ENCODE results near the gene ACSL6. TPM values are rescaled to one million over a fixed set of nuclear protein-coding genes. Genes with fewer than 3 reads are reported as not detected.

The ACSL6 gene
- total RNA-seq, 1 experiment from 2014 or later: 4.8 TPM

- TF ChIP-seq ZNF232 (CRISPR knock-in tag; IDR thresholded peaks at IDR 0.05) (no peak), ZNF425 (CRISPR knock-in tag; conservative IDR thresholded peaks at IDR 0.05) (no peak)
These were observed 11.3 kb downstream of the ACSL6 start (continued) for GRCh38 chr5:132000241-132000490.

DNA sequence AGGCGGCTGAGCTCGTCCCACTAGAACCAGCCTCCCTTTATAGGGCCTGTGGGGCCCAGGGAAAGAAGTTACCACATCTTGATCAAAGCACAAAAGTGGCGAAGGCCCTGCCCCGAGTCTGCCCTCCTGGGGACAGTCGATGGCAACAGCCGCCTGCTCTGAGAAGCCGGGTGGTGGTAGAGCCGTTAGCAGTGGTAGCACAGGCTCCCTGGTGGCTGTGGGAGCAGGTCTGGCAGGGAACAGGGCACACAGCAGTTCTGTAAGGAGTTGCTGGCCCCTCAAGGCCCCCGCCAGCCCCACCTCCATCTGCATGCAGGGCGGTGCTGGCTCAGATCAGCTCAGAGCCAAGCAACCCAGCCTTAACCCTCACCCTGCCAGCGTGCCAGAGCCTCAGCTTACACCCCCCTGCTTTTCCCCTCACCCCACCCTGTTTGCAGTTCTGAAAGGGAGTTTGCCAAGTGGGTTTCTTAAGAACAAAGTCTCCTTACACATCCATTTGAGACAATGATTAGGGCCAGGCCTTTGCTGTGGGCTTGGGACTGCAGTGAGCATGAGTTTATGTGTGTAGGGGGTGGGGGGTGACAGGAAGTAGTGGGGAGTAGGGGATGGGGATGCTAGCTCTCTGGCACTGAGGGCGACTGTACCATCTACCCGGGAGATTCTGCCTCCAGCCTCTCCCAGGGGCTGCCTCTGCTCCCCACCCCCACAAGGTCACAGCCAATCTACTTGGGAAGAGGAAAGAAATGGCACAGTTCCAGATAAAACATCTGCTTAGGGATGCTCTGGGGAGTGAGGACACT is 11.8 kb downstream of the ACSL6 start:
- DNase-seq (ENCODE audit: low spot score) (no peak), ATAC-seq (no peak)
- TF ChIP-seq ZNF425 (CRISPR knock-in tag; conservative IDR thresholded peaks at IDR 0.05) (no peak), ZNF317 (CRISPR knock-in tag; IDR thresholded peaks at IDR 0.05; ENCODE audit: borderline replicate concordance, low read depth) (no peak), MYBL2 (CRISPR knock-in tag; IDR thresholded peaks at IDR 0.05) (no peak), USF1 (CRISPR knock-in tag; IDR thresholded peaks at IDR 0.05) (no peak), HMGA2 (CRISPR knock-in tag; IDR thresholded peaks at IDR 0.05) (no peak), SMAD3 (CRISPR knock-in tag; IDR thresholded peaks at IDR 0.05; ENCODE audit: borderline replicate concordance) (no peak), JUN (CRISPR knock-in tag; IDR thresholded peaks at IDR 0.05) (no peak), PRDM15 (CRISPR knock-in tag; IDR thresholded peaks at IDR 0.05) (no peak), NFATC4 (CRISPR knock-in tag; IDR thresholded peaks at IDR 0.05) (no peak), SOX15 (CRISPR knock-in tag; IDR thresholded peaks at IDR 0.05) (no peak), E2F1 (CRISPR knock-in tag; IDR thresholded peaks at IDR 0.05) (no peak), RORB (CRISPR knock-in tag; IDR thresholded peaks at IDR 0.05) (no peak)
- TF ChIP-seq, protein P1, sequence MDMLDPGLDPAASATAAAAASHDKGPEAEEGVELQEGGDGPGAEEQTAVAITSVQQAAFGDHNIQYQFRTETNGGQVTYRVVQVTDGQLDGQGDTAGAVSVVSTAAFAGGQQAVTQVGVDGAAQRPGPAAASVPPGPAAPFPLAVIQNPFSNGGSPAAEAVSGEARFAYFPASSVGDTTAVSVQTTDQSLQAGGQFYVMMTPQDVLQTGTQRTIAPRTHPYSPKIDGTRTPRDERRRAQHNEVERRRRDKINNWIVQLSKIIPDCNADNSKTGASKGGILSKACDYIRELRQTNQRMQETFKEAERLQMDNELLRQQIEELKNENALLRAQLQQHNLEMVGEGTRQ (CRISPR knock-in tag; IDR thresholded peaks at IDR 0.05): no peak
- TF ChIP-seq, protein P2, sequence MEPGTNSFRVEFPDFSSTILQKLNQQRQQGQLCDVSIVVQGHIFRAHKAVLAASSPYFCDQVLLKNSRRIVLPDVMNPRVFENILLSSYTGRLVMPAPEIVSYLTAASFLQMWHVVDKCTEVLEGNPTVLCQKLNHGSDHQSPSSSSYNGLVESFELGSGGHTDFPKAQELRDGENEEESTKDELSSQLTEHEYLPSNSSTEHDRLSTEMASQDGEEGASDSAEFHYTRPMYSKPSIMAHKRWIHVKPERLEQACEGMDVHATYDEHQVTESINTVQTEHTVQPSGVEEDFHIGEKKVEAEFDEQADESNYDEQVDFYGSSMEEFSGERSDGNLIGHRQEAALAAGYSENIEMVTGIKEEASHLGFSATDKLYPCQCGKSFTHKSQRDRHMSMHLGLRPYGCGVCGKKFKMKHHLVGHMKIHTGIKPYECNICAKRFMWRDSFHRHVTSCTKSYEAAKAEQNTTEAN (CRISPR knock-in tag; IDR thresholded peaks at IDR 0.05): no peak
- TF ChIP-seq, protein P3, sequence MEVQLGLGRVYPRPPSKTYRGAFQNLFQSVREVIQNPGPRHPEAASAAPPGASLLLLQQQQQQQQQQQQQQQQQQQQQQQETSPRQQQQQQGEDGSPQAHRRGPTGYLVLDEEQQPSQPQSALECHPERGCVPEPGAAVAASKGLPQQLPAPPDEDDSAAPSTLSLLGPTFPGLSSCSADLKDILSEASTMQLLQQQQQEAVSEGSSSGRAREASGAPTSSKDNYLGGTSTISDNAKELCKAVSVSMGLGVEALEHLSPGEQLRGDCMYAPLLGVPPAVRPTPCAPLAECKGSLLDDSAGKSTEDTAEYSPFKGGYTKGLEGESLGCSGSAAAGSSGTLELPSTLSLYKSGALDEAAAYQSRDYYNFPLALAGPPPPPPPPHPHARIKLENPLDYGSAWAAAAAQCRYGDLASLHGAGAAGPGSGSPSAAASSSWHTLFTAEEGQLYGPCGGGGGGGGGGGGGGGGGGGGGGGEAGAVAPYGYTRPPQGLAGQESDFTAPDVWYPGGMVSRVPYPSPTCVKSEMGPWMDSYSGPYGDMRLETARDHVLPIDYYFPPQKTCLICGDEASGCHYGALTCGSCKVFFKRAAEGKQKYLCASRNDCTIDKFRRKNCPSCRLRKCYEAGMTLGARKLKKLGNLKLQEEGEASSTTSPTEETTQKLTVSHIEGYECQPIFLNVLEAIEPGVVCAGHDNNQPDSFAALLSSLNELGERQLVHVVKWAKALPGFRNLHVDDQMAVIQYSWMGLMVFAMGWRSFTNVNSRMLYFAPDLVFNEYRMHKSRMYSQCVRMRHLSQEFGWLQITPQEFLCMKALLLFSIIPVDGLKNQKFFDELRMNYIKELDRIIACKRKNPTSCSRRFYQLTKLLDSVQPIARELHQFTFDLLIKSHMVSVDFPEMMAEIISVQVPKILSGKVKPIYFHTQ (CRISPR knock-in tag; IDR thresholded peaks at IDR 0.05): no peak
- Mint-ChIP-seq H3K4me1 (peaks cover 40% of the 10 kb centered on the region), H3K36me3 (no peaks in the 10 kb centered on the region), H3K9me3 (no peaks in the 10 kb centered on the region), H3K27me3 (ENCODE audit: low read depth) (no peaks in the 10 kb centered on the region; the same call in 1 of the 2 replicates), H3K4me3 (no peak overlapping the region), H3K27ac (no peak overlapping the region)
- POLR2A ChIA-PET: no interaction called here
- CTCF ChIA-PET: interaction anchor here (0.9 to 2.0 kb wide), 3 partner anchors 8 to 410 kb away, joined by 3 to 8 read pairs (median 4); no protein-coding TSS in a partner anchor
